Loucy (cell line): ENCODE results near the gene DNAJA3.

ENCODE experiments used
- EZH2phosphoT487 ChIP-seq: fragments of 200-600 bp; IDR thresholded peaks from 2 replicates; pipeline ENCODE4 v1.6.1; 2018; ENCODE audit warnings: antibody characterized with exemption, mild to moderate bottlenecking, moderate library complexity, borderline replicate concordance
- TF ChIP-seq, protein P1 (sequence below): fragments of 200-600 bp; sonication (generic); conservative IDR thresholded peaks from 2 replicates; pipeline ENCODE4 v1.5.1; 2014; ENCODE audit warnings: mild to moderate bottlenecking, antibody characterized with exemption, low read length

DNA sequence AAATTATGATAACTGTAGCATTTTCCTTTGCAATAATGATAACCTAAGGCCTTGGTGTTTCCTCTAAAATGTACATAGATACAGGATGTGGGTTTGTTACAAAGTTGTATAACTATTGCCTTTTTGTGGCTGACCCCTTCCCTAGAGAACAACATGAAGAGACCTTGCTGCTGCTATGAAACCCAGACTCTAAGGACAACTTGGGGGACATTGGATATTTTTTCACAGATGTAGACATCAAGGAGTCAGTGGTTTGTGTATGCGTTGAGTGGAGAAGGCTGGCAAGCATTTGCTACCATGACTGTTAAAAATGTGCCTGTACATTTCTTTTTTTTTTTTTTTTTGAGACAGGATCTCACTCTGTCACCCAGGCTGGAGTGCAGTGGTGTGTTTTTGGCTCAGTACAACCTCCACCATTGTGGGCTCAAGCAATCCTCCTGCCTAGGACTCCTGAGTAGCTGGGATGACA is 62.9 kb downstream of the DNAJA3 start:
- TF ChIP-seq, protein P1, sequence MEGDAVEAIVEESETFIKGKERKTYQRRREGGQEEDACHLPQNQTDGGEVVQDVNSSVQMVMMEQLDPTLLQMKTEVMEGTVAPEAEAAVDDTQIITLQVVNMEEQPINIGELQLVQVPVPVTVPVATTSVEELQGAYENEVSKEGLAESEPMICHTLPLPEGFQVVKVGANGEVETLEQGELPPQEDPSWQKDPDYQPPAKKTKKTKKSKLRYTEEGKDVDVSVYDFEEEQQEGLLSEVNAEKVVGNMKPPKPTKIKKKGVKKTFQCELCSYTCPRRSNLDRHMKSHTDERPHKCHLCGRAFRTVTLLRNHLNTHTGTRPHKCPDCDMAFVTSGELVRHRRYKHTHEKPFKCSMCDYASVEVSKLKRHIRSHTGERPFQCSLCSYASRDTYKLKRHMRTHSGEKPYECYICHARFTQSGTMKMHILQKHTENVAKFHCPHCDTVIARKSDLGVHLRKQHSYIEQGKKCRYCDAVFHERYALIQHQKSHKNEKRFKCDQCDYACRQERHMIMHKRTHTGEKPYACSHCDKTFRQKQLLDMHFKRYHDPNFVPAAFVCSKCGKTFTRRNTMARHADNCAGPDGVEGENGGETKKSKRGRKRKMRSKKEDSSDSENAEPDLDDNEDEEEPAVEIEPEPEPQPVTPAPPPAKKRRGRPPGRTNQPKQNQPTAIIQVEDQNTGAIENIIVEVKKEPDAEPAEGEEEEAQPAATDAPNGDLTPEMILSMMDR: no peak
- TF ChIP-seq EZH2phosphoT487: no peak
